Measurements from ENCODE around the gene SLC6A15.

DNA sequence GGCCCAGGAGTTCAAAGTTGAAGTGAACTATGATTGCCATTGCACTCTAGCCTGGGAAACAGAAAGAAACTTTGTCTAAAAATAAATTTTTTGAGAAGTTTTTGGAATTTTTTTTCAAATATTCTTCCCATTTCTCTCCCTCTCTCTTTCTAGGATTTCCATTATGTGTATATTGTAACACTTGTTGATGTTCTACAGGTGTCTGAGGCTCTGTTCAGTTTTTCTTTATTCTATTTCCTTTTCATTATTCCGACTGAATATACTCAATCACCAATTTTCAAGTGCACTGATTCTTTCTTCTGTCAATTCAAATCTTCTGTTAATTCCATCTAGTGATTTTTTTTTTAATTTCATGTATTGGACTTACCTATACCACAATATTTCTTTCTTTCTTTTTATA lies 48.3 kb upstream of the SLC6A15 start:
- no peak for TF ChIP-seq POLR2AphosphoS5 (IDR thresholded peaks at IDR 0.05; ENCODE audit: low read depth, low read length)
- TF ChIP-seq POU2F2 (IDR thresholded peaks at IDR 0.05; ENCODE audit: low read depth, low read length): no peak
- no peak for TF ChIP-seq POLR2A (IDR thresholded peaks at IDR 0.05; ENCODE audit: low read depth, low read length)
- no peak for TF ChIP-seq TAF1 (IDR thresholded peaks at IDR 0.05; ENCODE audit: low read depth, low read length)

Data from GM12891 (cell line).